ENCODE data around the gene ACBD6. TPM values are rescaled to one million over a fixed set of nuclear protein-coding genes. Genes with fewer than 3 reads are reported as not detected.

The ACBD6 gene
- total and polyA plus RNA-seq, 2 experiments from 2014 or later: 27.3 to 44.2 TPM

GRCh38 chr1:180243517-180244221, 258.7 kb downstream of the ACBD6 start:
- Histone ChIP-seq H3K4me2 (ENCODE audit: unreplicated experiment) (no peak overlapping the region), H4K20me1 (ENCODE audit: insufficient read depth) (no peaks in the 10 kb centered on the region), H3K79me2 (ENCODE audit: insufficient read depth) (no peaks in the 10 kb centered on the region), H3K27me3 (replicated peaks; ENCODE audit: insufficient read depth) (peaks cover 33% of the 10 kb centered on the region), H3K4me3 (no peak overlapping the region), H2AFZ (no peak overlapping the region), H3K9ac (no peak overlapping the region), H3K27ac (no peak overlapping the region), H3F3A (ENCODE audit: insufficient read depth) (no peaks in the 10 kb centered on the region), H3K36me3 (ENCODE audit: low read depth) (no peaks in the 10 kb centered on the region), H3K9me2 (ENCODE audit: insufficient read depth) (no peaks in the 10 kb centered on the region), H3K9me3 (ENCODE audit: low read depth) (no peaks in the 10 kb centered on the region), H3K4me1 (ENCODE audit: insufficient read depth) (no peaks in the 10 kb centered on the region)
- no peak for TF ChIP-seq EZH2phosphoT487 (IDR thresholded peaks at IDR 0.05; ENCODE audit: insufficient read depth, low read depth)
- TF ChIP-seq EZH2 (IDR thresholded peaks at IDR 0.05; ENCODE audit: insufficient read depth, poor library complexity, severe bottlenecking): no peak
- in situ Hi-C loops (cut with MboI): no loop called here
- WGBS, 2 experiments (ENCODE audit: low coverage in 1 of 2, low lambda C conversion rate in 2 of 2, missing lambda C conversion rate in 2 of 2): 70 to 77% methylated on average over 11 of the region's 11 CpGs
- peak; percentile 29 for DNase-seq

- no peaks in the 10 kb centered on the region for H3K36me3 ChIP-seq (ENCODE audit: low read depth)
- H3K4me1 ChIP-seq (ENCODE audit: insufficient read depth): no peaks in the 10 kb centered on the region
- H3K9me2 ChIP-seq (ENCODE audit: insufficient read depth): no peaks in the 10 kb centered on the region
- no peaks in the 10 kb centered on the region for H3K79me2 ChIP-seq (ENCODE audit: insufficient read depth)
- no peak overlapping the region for H2AFZ ChIP-seq
- H3K4me2 ChIP-seq (ENCODE audit: unreplicated experiment): no peak overlapping the region
- DNase-seq: peak; percentile 44
- TF ChIP-seq EZH2phosphoT487 (IDR thresholded peaks at IDR 0.05; ENCODE audit: insufficient read depth, low read depth) (no peak), EZH2 (IDR thresholded peaks at IDR 0.05; ENCODE audit: insufficient read depth, poor library complexity, severe bottlenecking) (no peak)
- H4K20me1 ChIP-seq (ENCODE audit: insufficient read depth): no peaks in the 10 kb centered on the region
- in situ Hi-C loops (cut with MboI): no loop called here
- no peak overlapping the region for H3K9ac ChIP-seq
- WGBS, 2 experiments (ENCODE audit: low coverage in 1 of 2, low lambda C conversion rate in 2 of 2, missing lambda C conversion rate in 2 of 2): 59 to 61% methylated on average over 8 of the region's 8 CpGs
- peaks cover 50% of the 10 kb centered on the region for H3K27me3 ChIP-seq (replicated peaks; ENCODE audit: insufficient read depth)
- no peak overlapping the region for H3K27ac ChIP-seq
- H3K9me3 ChIP-seq (ENCODE audit: low read depth): no peaks in the 10 kb centered on the region
- H3F3A ChIP-seq (ENCODE audit: insufficient read depth): no peaks in the 10 kb centered on the region
- no peak overlapping the region for H3K4me3 ChIP-seq
Observed at GRCh38 chr1:180241716-180242544, 260.4 kb downstream of the ACBD6 start.

GRCh38 chr1:180239145-180240096, 263.0 kb downstream of the ACBD6 start:
- Histone ChIP-seq H4K20me1 (ENCODE audit: insufficient read depth) (no peaks in the 10 kb centered on the region), H3K27ac (no peak overlapping the region), H3K9me3 (ENCODE audit: low read depth) (no peaks in the 10 kb centered on the region), H3K9me2 (ENCODE audit: insufficient read depth) (no peaks in the 10 kb centered on the region), H3K79me2 (ENCODE audit: insufficient read depth) (no peaks in the 10 kb centered on the region), H2AFZ (no peak overlapping the region), H3K4me3 (no peak overlapping the region), H3K27me3 (replicated peaks; ENCODE audit: insufficient read depth) (peaks cover 75% of the 10 kb centered on the region), H3K36me3 (ENCODE audit: low read depth) (no peaks in the 10 kb centered on the region), H3F3A (ENCODE audit: insufficient read depth) (no peaks in the 10 kb centered on the region), H3K9ac (no peak overlapping the region), H3K4me1 (ENCODE audit: insufficient read depth) (no peaks in the 10 kb centered on the region), H3K4me2 (ENCODE audit: unreplicated experiment) (no peak overlapping the region)
- no peak for DNase-seq
- in situ Hi-C loops (cut with MboI): no loop called here
- TF ChIP-seq EZH2phosphoT487 (IDR thresholded peaks at IDR 0.05; ENCODE audit: insufficient read depth, low read depth): no peak
- TF ChIP-seq EZH2 (IDR thresholded peaks at IDR 0.05; ENCODE audit: insufficient read depth, poor library complexity, severe bottlenecking): no peak
- 18% methylated on average over 10 of the region's 10 CpGs for WGBS, 2 experiments (ENCODE audit: low coverage in 1 of 2, low lambda C conversion rate in 2 of 2, missing lambda C conversion rate in 2 of 2)

GRCh38 chr1:180238675-180239074, 263.7 kb downstream of the ACBD6 start:
- H3K4me2 ChIP-seq (ENCODE audit: unreplicated experiment): no peak overlapping the region
- in situ Hi-C loops (cut with MboI): no loop called here
- H2AFZ ChIP-seq: no peak overlapping the region
- H4K20me1 ChIP-seq (ENCODE audit: insufficient read depth): no peaks in the 10 kb centered on the region
- DNase-seq: no peak
- H3K9me2 ChIP-seq (ENCODE audit: insufficient read depth): no peaks in the 10 kb centered on the region
- H3K4me3 ChIP-seq: no peak overlapping the region
- no peaks in the 10 kb centered on the region for H3K4me1 ChIP-seq (ENCODE audit: insufficient read depth)
- H3K27ac ChIP-seq: no peak overlapping the region
- WGBS, 2 experiments (ENCODE audit: low coverage in 1 of 2, low lambda C conversion rate in 2 of 2, missing lambda C conversion rate in 2 of 2): 24 to 29% methylated on average over 7 of the region's 7 CpGs
- no peak overlapping the region for H3K9ac ChIP-seq
- H3K9me3 ChIP-seq (ENCODE audit: low read depth): no peaks in the 10 kb centered on the region
- H3K79me2 ChIP-seq (ENCODE audit: insufficient read depth): no peaks in the 10 kb centered on the region
- no peaks in the 10 kb centered on the region for H3K36me3 ChIP-seq (ENCODE audit: low read depth)
- no peaks in the 10 kb centered on the region for H3F3A ChIP-seq (ENCODE audit: insufficient read depth)
- peaks cover 81% of the 10 kb centered on the region for H3K27me3 ChIP-seq (replicated peaks; ENCODE audit: insufficient read depth)
- TF ChIP-seq EZH2 (IDR thresholded peaks at IDR 0.05; ENCODE audit: insufficient read depth, poor library complexity, severe bottlenecking) (no peak), EZH2phosphoT487 (IDR thresholded peaks at IDR 0.05; ENCODE audit: insufficient read depth, low read depth) (no peak)

Small RNA genes lying within 50 kb of the gene (microRNA-seq; reads per million reads assigned to microRNA genes)
- gene MIR3121 (ENCODE audit: borderline number of aligned reads): not detected

Small RNA genes lying within 50 kb of the gene (small RNA-seq; reads per million reads assigned to genes)
- gene MIR3121 (ENCODE audit: low read depth, low replicate concordance): not detected
- not detected for gene RF00019 (ENCODE audit: low read depth, low replicate concordance)

Other genes with a start within 250 kb of the ACBD6 start
- gene OVAAL, start 56.4 kb upstream of the ACBD6 start, total RNA-seq (2014; rRNA removed; shearing (Covaris generic)): not detected in 2 replicates
- not detected in 2 replicates for gene OVAAL, start 56.4 kb upstream of the ACBD6 start, polyA plus RNA-seq (2016; fragmentation: Nextera tagmentation; extraction: Ambion mirVana)
- gene XPR1, start 129.4 kb upstream of the ACBD6 start, total RNA-seq (2014; rRNA removed; shearing (Covaris generic)): 11.9 and 15.6 TPM in 2 replicates
- 4.9 and 5.4 TPM in 2 replicates for gene XPR1, start 129.4 kb upstream of the ACBD6 start, polyA plus RNA-seq (2016; fragmentation: Nextera tagmentation; extraction: Ambion mirVana)

Measured in GM23248 (cell line).